HG03575 (cell line): ENCODE measurements around the gene PAQR6.
A peak's percentile ranks its signal among the peaks of the same experiment; 100 is the strongest.

ENCODE experiments used
- ATAC-seq: cut with Tn5 transposase; IDR thresholded peaks from one replicate; pipeline ENCODE4 v1.9.1; 2021; ENCODE audit not compliant: unreplicated experiment, insufficient number of reproducible peaks, low FRiP score; ENCODE audit errors: extremely low read depth

PAQR6 gene

GRCh38 chr1:156247460-156248322 is at the start of gene PAQR6:
PAQR6 (minus strand) TSS chr1:156248056; CDS start chr1:156246731, 1,325 bp downstream.
- ATAC-seq, result no peak

GRCh38 chr1:156295391-156295947 is 47.6 kb upstream of the PAQR6 start, which contains the start of gene GLMP:
GLMP (minus strand) TSS chr1:156295679; CDS start chr1:156295645, 34 bp downstream.
- no peak for ATAC-seq

- ATAC-seq, result no peak
Observed at GRCh38 chr1:156293895-156294294, 46.0 kb upstream of the PAQR6 start.

- no peak for ATAC-seq
Observed at GRCh38 chr1:156293098-156293434, 45.2 kb upstream of the PAQR6 start.

GRCh38 chr1:156291226-156292061 is 43.6 kb upstream of the PAQR6 start:
- no peak for ATAC-seq

GRCh38 chr1:156289857-156290256 is 42.0 kb upstream of the PAQR6 start:
- ATAC-seq, result no peak

- ATAC-seq, result no peak
Observed at GRCh38 chr1:156286061-156286460, 38.2 kb upstream of the PAQR6 start.

- ATAC-seq, result no peak
Observed at GRCh38 chr1:156285437-156285836, 37.6 kb upstream of the PAQR6 start.

GRCh38 chr1:156284757-156285156 is 36.9 kb upstream of the PAQR6 start:
- ATAC-seq, result no peak

- ATAC-seq, result no peak
Observed at GRCh38 chr1:156284112-156284511, 36.3 kb upstream of the PAQR6 start, which contains the start of gene TMEM79. TMEM79 (plus strand) TSS chr1:156284325; CDS start chr1:156285227, 902 bp downstream.

- no peak for ATAC-seq
Observed at GRCh38 chr1:156283521-156283920, 35.7 kb upstream of the PAQR6 start.

- ATAC-seq, result peak; percentile 56
Observed at GRCh38 chr1:156282479-156283222, 34.8 kb upstream of the PAQR6 start, which contains the start of gene SMG5. SMG5 (minus strand) TSS chr1:156282825; CDS start chr1:156282680, 145 bp downstream.

- no peak for ATAC-seq
Observed at GRCh38 chr1:156281693-156282478, 34.0 kb upstream of the PAQR6 start.

GRCh38 chr1:156281281-156281680 is 33.4 kb upstream of the PAQR6 start:
- ATAC-seq, result no peak

- ATAC-seq, result no peak
Observed at GRCh38 chr1:156279837-156280236, 32.0 kb upstream of the PAQR6 start.

- ATAC-seq, result no peak
Observed at GRCh38 chr1:156276966-156277381, 29.1 kb upstream of the PAQR6 start.

- no peak for ATAC-seq
Observed at GRCh38 chr1:156276532-156276931, 28.7 kb upstream of the PAQR6 start.

GRCh38 chr1:156270314-156270713 is 22.5 kb upstream of the PAQR6 start:
- ATAC-seq, result no peak
